Upper lobe of left lung (tissue), 6 donors: ENCODE results near the gene CHMP4A. TPM values are rescaled to one million over a fixed set of nuclear protein-coding genes. Genes with fewer than 3 reads are reported as not detected.
"Not testable (repeated sequence)": the region's sequence is repeated elsewhere in the genome, so short reads cannot be mapped to it uniquely, and the experiment has no call there.

ENCODE experiments used
- ATAC-seq, 2 donors: fragments of 200-7000 bp; cut with Tn5 transposase; one replicate each; pipeline ENCODE4 v1.9.1; 2022; ENCODE audit warnings: mild to moderate bottlenecking in 2 of 2, moderate library complexity in 2 of 2; ENCODE audit not compliant: low FRiP score in 2 of 2
- DNase-seq, 2 donors: peaks; one replicate each; pipeline ENCODE4 v3.0.0-alpha.2; 2019 to 2020
- H3K27ac ChIP-seq, 4 donors: fragments of 200-600 bp; sonication (generic); one replicate each; pipeline ENCODE4 v1.5.1; 2016 to 2019
- H3K27me3 ChIP-seq, 4 donors: fragments of 200-600 bp; sonication (generic); one replicate each; pipeline ENCODE4 v1.5.1; 2017 to 2019
- H3K36me3 ChIP-seq, 4 donors: fragments of 200-600 bp; sonication (generic); one replicate each; pipeline ENCODE4 v1.5.1; 2016 to 2019
- H3K4me1 ChIP-seq, 4 donors: fragments of 200-600 bp; sonication (generic); one replicate each; pipeline ENCODE4 v1.5.1; 2018 to 2019
- H3K4me3 ChIP-seq, 4 donors: fragments of 200-600 bp; sonication (generic); one replicate each; pipeline ENCODE4 v1.5.1; 2017 to 2019; ENCODE audit warnings: mild to moderate bottlenecking in 2 of 4, moderate library complexity in 1 of 4
- H3K9me3 ChIP-seq, 4 donors: fragments of 200-600 bp; sonication (generic); one replicate each; pipeline ENCODE4 v1.5.1; 2018 to 2019
- CTCF ChIP-seq, 6 experiments: fragments of 450-650 bp in 4 of 6; fragments of 200-600 bp in 2 of 6; sonication (generic) in 2 of 6; IDR thresholded peaks; one replicate each; pipeline ENCODE4 v1.5.1; 2016 to 2019; ENCODE audit warnings: antibody characterized with exemption in 6 of 6
- EP300 ChIP-seq, 4 donors: sonication (generic); formaldehyde crosslinking; IDR thresholded peaks; one replicate each; pipeline ENCODE4 v1.5.1; 2017; ENCODE audit warnings: antibody characterized with exemption in 4 of 4, control low read depth in 2 of 4
- POLR2A ChIP-seq, 4 donors: fragments of 450-650 bp; IDR thresholded peaks; one replicate each; pipeline ENCODE4 v1.5.1; 2016 to 2017; ENCODE audit warnings: antibody characterized with exemption in 4 of 4, mild to moderate bottlenecking in 2 of 4
- POLR2AphosphoS5 ChIP-seq, 2 donors: sonication (generic); formaldehyde crosslinking; IDR thresholded peaks; one replicate each; pipeline ENCODE4 v1.5.1; 2017; ENCODE audit warnings: antibody characterized with exemption in 2 of 2
- WGBS, 2 donors: methylation state at CpG; one replicate each; pipeline ENCODE4 v1.1.5; 2017 to 2018; 5-methylcytosine and 5-hydroxymethylcytosine counted together
- total RNA-seq, 6 donors: library from RNA; depleted of rRNA in 4 of 6; stranded (reverse); fragments of >200 nt in 4 of 6; gene quantifications; one replicate each; pipeline versions ENCODE4 v1.1.0 to v1.2.1, GENCODE V29; 2016 to 2021
- donor health status: DM: no; HTN: no; CAD: no; lungs with moderate emphysema.
- donor health status: DM: no; HTN: yes; CAD: no; lungs with severe emphysema.

The CHMP4A gene
- total RNA-seq, 6 donors from 2014 or later: 39.9 to 112 (median 61.5) TPM

GRCh38 chr14:24206260-24207103 lies 6.8 kb downstream of the CHMP4A start:
- WGBS, 2 donors: 95 to 97% methylated on average over 9 to 11 of the region's 11 CpGs
- Histone ChIP-seq H3K27ac (no peak overlapping the region), H3K4me3 (no peak overlapping the region), H3K27me3 (no peaks in the 10 kb centered on the region), H3K9me3 (no peaks in the 10 kb centered on the region), H3K36me3 (peaks cover 18 to 75% (median 56%) of the 10 kb centered on the region in 4 donors), H3K4me1 (peaks cover 0 to 8% (median 2%) of the 10 kb centered on the region in 4 donors)
- ATAC-seq (no peak), DNase-seq (no peak)
- TF ChIP-seq POLR2AphosphoS5 (IDR thresholded peaks at IDR 0.05) (no peak), CTCF (IDR thresholded peaks at IDR 0.05) (no peak), POLR2A (IDR thresholded peaks at IDR 0.05) (no peak)

GRCh38 chr14:24204163-24205146 lies 8.8 kb downstream of the CHMP4A start:
- Histone ChIP-seq H3K27me3 (no peaks in the 10 kb centered on the region), H3K9me3 (no peaks in the 10 kb centered on the region), H3K4me3 (no peak overlapping the region), H3K27ac (no peak overlapping the region), H3K36me3 (peaks cover 12 to 63% (median 38%) of the 10 kb centered on the region in 4 donors), H3K4me1 (no peaks in the 10 kb centered on the region)
- DNase-seq: no peak
- TF ChIP-seq POLR2A (IDR thresholded peaks at IDR 0.05): no peak
- TF ChIP-seq CTCF (IDR thresholded peaks at IDR 0.05): no peak
- no peak for TF ChIP-seq EP300 (IDR thresholded peaks at IDR 0.05)
- TF ChIP-seq POLR2AphosphoS5 (IDR thresholded peaks at IDR 0.05): no peak
- WGBS, 2 donors: 95 to 97% methylated on average over 7 of the region's 7 CpGs
- no peak for ATAC-seq

GRCh38 chr14:24203249-24203886 lies 9.9 kb downstream of the CHMP4A start:
- not testable (repeated sequence) for H3K4me1 ChIP-seq, H3K9me3 ChIP-seq, ATAC-seq, DNase-seq, H3K27ac ChIP-seq, H3K4me3 ChIP-seq, H3K27me3 ChIP-seq
- peaks cover 12 to 60% (median 32%) of the 10 kb centered on the region in 4 donors for H3K36me3 ChIP-seq
- WGBS, 2 donors: 92 to 96% methylated on average over 16 of the region's 16 CpGs

- not testable (repeated sequence) for H3K27ac ChIP-seq, H3K4me3 ChIP-seq, H3K9me3 ChIP-seq, DNase-seq, H3K27me3 ChIP-seq, ATAC-seq
- peaks cover 9 to 52% (median 25%) of the 10 kb centered on the region in 4 donors for H3K36me3 ChIP-seq
- peaks cover under 1 to 12% (median 5%) of the 10 kb centered on the region in 4 donors for H3K4me1 ChIP-seq
- 93 to 95% methylated on average over 8 of the region's 8 CpGs for WGBS, 2 donors
These were observed 10.8 kb downstream of the CHMP4A start for GRCh38 chr14:24202538-24202937.

- Histone ChIP-seq H3K36me3 (peaks cover 0 to 23% (median 4%) of the 10 kb centered on the region in 4 donors), H3K4me3 (no peak overlapping the region), H3K9me3 (no peaks in the 10 kb centered on the region), H3K4me1 (peaks cover 25 to 40% (median 29%) of the 10 kb centered on the region in 4 donors), H3K27ac (no peak overlapping the region), H3K27me3 (no peaks in the 10 kb centered on the region)
- TF ChIP-seq POLR2A (IDR thresholded peaks at IDR 0.05) (no peak), CTCF (IDR thresholded peaks at IDR 0.05) (no peak), EP300 (IDR thresholded peaks at IDR 0.05) (no peak), POLR2AphosphoS5 (IDR thresholded peaks at IDR 0.05) (no peak)
- no peak for ATAC-seq
- 77 to 81% methylated on average over 7 of the region's 7 CpGs for WGBS, 2 donors
- DNase-seq: no peak
These were observed 14.3 kb downstream of the CHMP4A start for GRCh38 chr14:24198814-24199524.
